Measurements from ENCODE around the gene PDE3A. TPM values are rescaled to one million over a fixed set of nuclear protein-coding genes. Genes with fewer than 3 reads are reported as not detected.

PDE3A gene
- total RNA-seq, 1 experiment from 2014 or later = 0.12 TPM

GRCh38 chr12:20375560-20375959 lies 7.2 kb downstream of the PDE3A start:
- no peak for DNase-seq (ENCODE audit: low read depth, low spot score)
- H3K4me1 ChIP-seq (ENCODE audit: control insufficient read depth in 1 of 2, insufficient read depth in 2 of 2, low read length in 2 of 2) = no peaks in the 10 kb centered on the region
- no TSS peak for BruUV-seq (replicated peaks)
- 0 out of 2 replicates have a peak, but pooled peaks cover 4% of the 10 kb centered on the region for H3K27me3 ChIP-seq (ENCODE audit: insufficient read depth, low read length)
- H2AFZ ChIP-seq (ENCODE audit: low read depth, low read length, poor library complexity, severe bottlenecking) = no peak overlapping the region
- H3K4me3 ChIP-seq (replicated peaks in 1 of 2; ENCODE audit: low read depth in 1 of 2, low read length in 2 of 2) = no peak overlapping the region
- POLR2A ChIA-PET = no interaction called here
- H3K79me2 ChIP-seq (ENCODE audit: insufficient read depth, low read length) = no peaks in the 10 kb centered on the region
- H3K27ac ChIP-seq (ENCODE audit: low read depth, low read length) = no peak overlapping the region
- no peak for ATAC-seq
- H3K4me2 ChIP-seq (ENCODE audit: low read length) = no peak overlapping the region
- CTCF ChIA-PET = no interaction called here
- H3K9ac ChIP-seq (ENCODE audit: low read length) = no peak overlapping the region
- RAD21 ChIA-PET (ENCODE audit: low non-redundant PET in 1 of 2, low total read pairs in 2 of 2, uncharacterized antibody in 2 of 2, unreplicated experiment in 2 of 2) = no interaction called here
- no peaks in the 10 kb centered on the region for H4K20me1 ChIP-seq (ENCODE audit: insufficient read depth)
- no peaks in the 10 kb centered on the region for H3K9me3 ChIP-seq (ENCODE audit: control insufficient read depth in 1 of 2, insufficient read depth in 1 of 2, low read depth in 1 of 2, low read length in 2 of 2)
- H3K36me3 ChIP-seq (ENCODE audit: control insufficient read depth in 1 of 2, insufficient read depth in 2 of 2, low read length in 2 of 2) = no peaks in the 10 kb centered on the region
- H3K9me2 ChIP-seq (ENCODE audit: insufficient read depth) = no peaks in the 10 kb centered on the region
- intact Hi-C loops (cut with micrococcal nuclease) = loop anchor here (5.0 kb wide), 2 partner anchors 618 to 803 kb away; no protein-coding TSS in a partner anchor
- TF ChIP-seq SP1 (IDR thresholded peaks at IDR 0.05; ENCODE audit: low read depth) = no peak
- no peak for TF ChIP-seq SRF (IDR thresholded peaks at IDR 0.05; ENCODE audit: low read depth)
- TF ChIP-seq YY1 (IDR thresholded peaks at IDR 0.05; ENCODE audit: extremely low read depth, insufficient replicate concordance, low read depth, low read length) = no peak
- TF ChIP-seq ATF3 (IDR thresholded peaks at IDR 0.05) = no peak
- no peak for TF ChIP-seq CTCF (IDR thresholded peaks at IDR 0.05 in 2 of 3, conservative IDR thresholded peaks at IDR 0.05 in 1 of 3; ENCODE audit: borderline replicate concordance in 1 of 3, insufficient read depth in 1 of 3, low read depth in 2 of 3, low read length in 2 of 3)
- no peak for TF ChIP-seq CBX3 (IDR thresholded peaks at IDR 0.05; ENCODE audit: low read depth)
- TF ChIP-seq SIN3A (IDR thresholded peaks at IDR 0.05; ENCODE audit: low read depth) = no peak
- no peak for TF ChIP-seq RAD21 (IDR thresholded peaks at IDR 0.05; ENCODE audit: low read depth)

- intact Hi-C loops (cut with micrococcal nuclease) = loop anchor here (1.0 to 5.0 kb wide), 4 partner anchors 462 to 805 kb away; no protein-coding TSS in a partner anchor
- peak; percentile 22 for DNase-seq (ENCODE audit: low read depth, low spot score)
- ChIA-PET POLR2A (no interaction called here), CTCF (interaction anchor here (1.1 to 1.2 kb wide), 2 partner anchors 461 to 619 kb away, joined by 3 to 4 read pairs; no protein-coding TSS in a partner anchor), RAD21 (ENCODE audit: low non-redundant PET in 1 of 2, low total read pairs in 2 of 2, uncharacterized antibody in 2 of 2, unreplicated experiment in 2 of 2) (no interaction called here)
- no peaks in the 10 kb centered on the region for H4K20me1 ChIP-seq (ENCODE audit: insufficient read depth)
- H3K4me3 ChIP-seq (replicated peaks in 1 of 2; ENCODE audit: low read depth in 1 of 2, low read length in 2 of 2) = no peak overlapping the region
- 0 out of 2 replicates have a peak, but pooled peaks cover 4% of the 10 kb centered on the region for H3K27me3 ChIP-seq (ENCODE audit: insufficient read depth, low read length)
- no peaks in the 10 kb centered on the region for H3K9me3 ChIP-seq (ENCODE audit: control insufficient read depth in 1 of 2, insufficient read depth in 1 of 2, low read depth in 1 of 2, low read length in 2 of 2)
- no peaks in the 10 kb centered on the region for H3K4me1 ChIP-seq (ENCODE audit: control insufficient read depth in 1 of 2, insufficient read depth in 2 of 2, low read length in 2 of 2)
- ATAC-seq = peak; percentile 72
- no peak overlapping the region for H3K4me2 ChIP-seq (ENCODE audit: low read length)
- H3K36me3 ChIP-seq (ENCODE audit: control insufficient read depth in 1 of 2, insufficient read depth in 2 of 2, low read length in 2 of 2) = no peaks in the 10 kb centered on the region
- no peak overlapping the region for H3K27ac ChIP-seq (ENCODE audit: low read depth, low read length)
- H2AFZ ChIP-seq (ENCODE audit: low read depth, low read length, poor library complexity, severe bottlenecking) = no peak overlapping the region
- no peak overlapping the region for H3K9ac ChIP-seq (ENCODE audit: low read length)
- no peaks in the 10 kb centered on the region for H3K79me2 ChIP-seq (ENCODE audit: insufficient read depth, low read length)
- no TSS peak for BruUV-seq (replicated peaks)
- H3K9me2 ChIP-seq (ENCODE audit: insufficient read depth) = no peaks in the 10 kb centered on the region
- no peak for TF ChIP-seq ZNF274 (IDR thresholded peaks at IDR 0.05; ENCODE audit: low read depth, low read length)
- TF ChIP-seq CEBPB (IDR thresholded peaks at IDR 0.05; ENCODE audit: low read depth) = no peak
- TF ChIP-seq EGR1 (IDR thresholded peaks at IDR 0.05; ENCODE audit: low read depth) = no peak
- no peak for TF ChIP-seq TCF7L2 (IDR thresholded peaks at IDR 0.05; ENCODE audit: borderline replicate concordance, extremely low read depth, insufficient read depth, insufficient read length)
- TF ChIP-seq REST (IDR thresholded peaks at IDR 0.05; ENCODE audit: low read depth) = no peak
These were observed 8.6 kb downstream of the PDE3A start for GRCh38 chr12:20376984-20377383.

All from HCT116 (cell line).